ENCODE data around the gene P2RY6. TPM values are rescaled to one million over a fixed set of nuclear protein-coding genes. Genes with fewer than 3 reads are reported as not detected.

P2RY6 gene
- total RNA-seq, 4 donors from 2014 or later: 1.8 to 2.8 (median 2.3) TPM

DNA sequence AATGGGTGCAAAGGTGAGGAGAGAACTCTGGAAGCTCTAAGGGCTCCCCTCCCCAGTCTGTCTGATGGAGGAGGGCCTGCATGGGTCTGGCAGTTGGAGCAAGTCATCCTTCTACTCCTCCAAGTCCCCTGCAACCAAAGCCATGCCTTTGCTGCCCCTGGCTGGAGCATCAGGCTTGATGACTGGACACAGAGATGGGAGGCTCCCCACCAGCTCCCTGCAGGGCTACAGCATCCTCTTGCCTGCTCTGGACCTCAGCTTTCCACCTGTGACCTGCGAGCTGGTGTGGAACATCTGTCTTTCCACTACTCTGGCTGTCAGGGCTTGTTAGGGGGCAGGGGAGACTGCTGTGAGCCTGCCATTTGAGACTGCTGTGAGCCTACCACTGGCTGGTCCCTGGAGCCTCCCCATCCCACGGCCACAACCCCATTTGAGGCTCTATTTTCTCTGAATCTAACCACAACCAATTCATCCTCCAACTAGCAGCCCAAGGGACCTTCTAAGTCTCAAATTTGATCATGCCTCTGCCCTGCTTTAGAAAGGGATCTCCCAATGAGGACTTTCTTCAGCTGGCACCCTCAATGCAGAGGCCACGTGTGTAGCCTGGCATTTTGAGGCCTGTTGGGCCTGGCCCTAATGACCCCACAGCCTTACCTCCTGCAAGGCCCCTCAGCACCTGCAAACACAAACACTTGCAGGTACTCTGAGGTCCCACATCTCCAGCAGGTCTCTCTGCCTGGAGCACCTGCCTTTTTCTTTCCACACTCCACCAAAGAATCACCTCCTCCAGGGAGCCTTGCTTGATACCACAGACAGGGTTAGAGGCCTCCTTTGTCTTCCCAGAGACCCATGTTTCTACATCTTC, 9.9 kb downstream of the P2RY6 start:
- Histone ChIP-seq H3K27me3 (no peaks in the 10 kb centered on the region), H3K4me3 (no peak overlapping the region), H3K27ac (no peak overlapping the region), H3K9me3 (no peaks in the 10 kb centered on the region), H3K4me1 (peaks cover 0 to 5% (median 0%) of the 10 kb centered on the region in 3 donors), H3K36me3 (no peaks in the 10 kb centered on the region)
- TF ChIP-seq POLR2A (IDR thresholded peaks at IDR 0.05): no peak
- TF ChIP-seq, protein P1, sequence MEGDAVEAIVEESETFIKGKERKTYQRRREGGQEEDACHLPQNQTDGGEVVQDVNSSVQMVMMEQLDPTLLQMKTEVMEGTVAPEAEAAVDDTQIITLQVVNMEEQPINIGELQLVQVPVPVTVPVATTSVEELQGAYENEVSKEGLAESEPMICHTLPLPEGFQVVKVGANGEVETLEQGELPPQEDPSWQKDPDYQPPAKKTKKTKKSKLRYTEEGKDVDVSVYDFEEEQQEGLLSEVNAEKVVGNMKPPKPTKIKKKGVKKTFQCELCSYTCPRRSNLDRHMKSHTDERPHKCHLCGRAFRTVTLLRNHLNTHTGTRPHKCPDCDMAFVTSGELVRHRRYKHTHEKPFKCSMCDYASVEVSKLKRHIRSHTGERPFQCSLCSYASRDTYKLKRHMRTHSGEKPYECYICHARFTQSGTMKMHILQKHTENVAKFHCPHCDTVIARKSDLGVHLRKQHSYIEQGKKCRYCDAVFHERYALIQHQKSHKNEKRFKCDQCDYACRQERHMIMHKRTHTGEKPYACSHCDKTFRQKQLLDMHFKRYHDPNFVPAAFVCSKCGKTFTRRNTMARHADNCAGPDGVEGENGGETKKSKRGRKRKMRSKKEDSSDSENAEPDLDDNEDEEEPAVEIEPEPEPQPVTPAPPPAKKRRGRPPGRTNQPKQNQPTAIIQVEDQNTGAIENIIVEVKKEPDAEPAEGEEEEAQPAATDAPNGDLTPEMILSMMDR (IDR thresholded peaks at IDR 0.05): no peak
- TF ChIP-seq EP300 (IDR thresholded peaks at IDR 0.05): no peak
- no peak for TF ChIP-seq POLR2AphosphoS5 (IDR thresholded peaks at IDR 0.05)
- 71 to 100% methylated on average over 1 to 2 of the region's 3 CpGs for WGBS, 2 donors (ENCODE audit: low coverage in 1 of 2)
- no peak for ATAC-seq

DNA sequence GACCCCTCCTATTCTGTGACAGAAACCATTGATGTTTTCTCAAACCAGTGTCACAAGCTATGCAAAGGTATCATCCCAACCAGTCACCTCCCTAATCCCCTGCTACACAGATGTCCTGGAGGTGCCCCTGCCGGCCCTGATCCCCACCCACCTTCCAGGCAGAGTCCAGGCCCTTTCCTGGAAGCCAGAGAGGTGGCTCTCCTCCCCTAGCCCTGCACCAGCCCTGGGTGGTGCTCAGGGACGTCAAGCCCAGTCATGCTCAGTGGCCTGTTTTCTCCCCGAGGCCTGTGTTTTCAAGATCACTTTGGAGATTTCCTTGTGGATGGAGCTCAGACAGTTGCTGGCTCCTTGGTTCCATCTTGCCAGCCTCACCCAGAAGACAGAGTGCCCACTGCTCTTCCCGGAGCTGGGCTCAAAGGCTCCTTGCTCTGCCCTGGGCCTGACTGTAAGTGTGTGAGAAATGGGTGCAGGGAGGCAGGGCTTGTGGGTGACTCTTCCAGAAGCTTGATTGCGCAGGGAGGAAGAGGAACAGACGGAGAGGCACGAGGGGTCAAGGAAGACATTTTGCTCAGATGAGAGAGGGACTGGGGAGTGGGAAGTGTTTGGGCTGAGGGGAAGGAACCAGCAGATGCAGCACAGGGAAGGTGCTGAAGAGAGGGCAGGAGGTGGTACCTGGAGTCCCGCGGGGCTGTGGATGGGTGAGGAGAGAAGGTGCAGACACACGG, 11.3 kb downstream of the P2RY6 start:
- no peak overlapping the region for H3K4me3 ChIP-seq
- H3K36me3 ChIP-seq: no peaks in the 10 kb centered on the region
- no peak overlapping the region for H3K27ac ChIP-seq
- WGBS, 2 donors (ENCODE audit: low coverage in 1 of 2): 77 to 84% methylated on average over 2 to 5 of the region's 10 CpGs
- H3K9me3 ChIP-seq: no peaks in the 10 kb centered on the region
- no peak for ATAC-seq
- peaks cover 0 to 18% (median 0%) of the 10 kb centered on the region in 3 donors for H3K4me1 ChIP-seq
- no peaks in the 10 kb centered on the region for H3K27me3 ChIP-seq
- TF ChIP-seq POLR2AphosphoS5 (IDR thresholded peaks at IDR 0.05): no peak
- TF ChIP-seq, protein P1 (IDR thresholded peaks at IDR 0.05): no peak
- no peak for TF ChIP-seq POLR2A (IDR thresholded peaks at IDR 0.05)
- no peak for TF ChIP-seq EP300 (IDR thresholded peaks at IDR 0.05)

DNA sequence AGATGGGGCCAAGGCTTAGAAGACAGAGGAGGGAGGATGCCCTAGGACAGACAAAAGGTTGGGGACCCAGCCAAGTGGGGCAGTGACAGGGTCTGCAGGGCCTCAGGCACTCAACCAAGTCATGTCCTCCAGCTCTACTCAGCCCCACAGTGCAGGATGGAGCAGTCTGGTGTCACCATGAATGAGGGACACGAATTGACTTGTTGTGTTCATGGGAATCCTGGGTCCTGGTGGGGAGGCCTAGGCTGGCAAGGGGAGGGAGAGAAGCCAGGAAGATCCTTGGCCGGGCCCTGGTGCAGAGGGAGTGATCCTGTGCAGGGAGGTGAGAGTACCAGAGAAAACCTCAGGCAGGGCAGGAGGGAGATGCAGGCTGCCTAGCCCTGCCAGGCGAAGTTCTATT, 12.0 kb downstream of the P2RY6 start:
- Histone ChIP-seq H3K27me3 (no peaks in the 10 kb centered on the region), H3K27ac (no peak overlapping the region), H3K4me1 (peaks cover 0 to 25% (median 5%) of the 10 kb centered on the region in 3 donors), H3K36me3 (no peaks in the 10 kb centered on the region), H3K9me3 (no peaks in the 10 kb centered on the region), H3K4me3 (no peak overlapping the region)
- WGBS, 2 donors (ENCODE audit: low coverage in 1 of 2): 95% methylated on average over 3 of the region's 3 CpGs; no CpG with 5 or more reads in 1 of the 2 donors
- TF ChIP-seq, protein P1 (IDR thresholded peaks at IDR 0.05): no peak
- no peak for TF ChIP-seq POLR2AphosphoS5 (IDR thresholded peaks at IDR 0.05)
- TF ChIP-seq POLR2A (IDR thresholded peaks at IDR 0.05): no peak
- no peak for TF ChIP-seq EP300 (IDR thresholded peaks at IDR 0.05)
- ATAC-seq: no peak

DNA sequence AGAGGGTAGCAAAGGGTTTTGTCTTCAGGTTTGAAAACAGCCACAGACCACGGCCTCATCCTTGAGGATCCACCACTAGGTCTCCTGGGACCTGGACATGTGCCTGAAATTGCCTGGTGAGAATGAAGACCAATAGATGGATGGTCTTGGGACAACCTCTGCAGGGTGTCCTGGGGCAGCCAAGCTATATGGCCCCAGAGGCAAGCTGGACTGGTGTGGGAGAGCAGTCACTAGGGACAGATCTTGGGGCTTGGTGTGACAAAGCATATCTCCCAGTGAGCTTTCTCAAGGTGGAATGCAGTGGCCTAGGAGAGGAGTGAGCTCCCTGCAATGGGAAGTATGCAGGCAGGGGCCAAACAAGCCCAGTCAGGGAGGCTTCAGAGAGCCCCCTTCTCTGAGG, 13.6 kb downstream of the P2RY6 start:
- Histone ChIP-seq H3K4me3 (no peak overlapping the region), H3K9me3 (no peaks in the 10 kb centered on the region), H3K36me3 (no peaks in the 10 kb centered on the region), H3K27me3 (no peaks in the 10 kb centered on the region), H3K4me1 (peaks cover 0 to 34% (median 8%) of the 10 kb centered on the region in 3 donors), H3K27ac (no peak overlapping the region)
- ATAC-seq: no peak
- WGBS, 2 donors (ENCODE audit: low coverage in 1 of 2): 100% methylated on average over 1 of the region's 1 CpG; no CpG with 5 or more reads in 1 of the 2 donors
- TF ChIP-seq, protein P1 (IDR thresholded peaks at IDR 0.05): no peak
- TF ChIP-seq POLR2AphosphoS5 (IDR thresholded peaks at IDR 0.05) (no peak), EP300 (IDR thresholded peaks at IDR 0.05) (no peak), POLR2A (IDR thresholded peaks at IDR 0.05) (no peak)
